Spleen (tissue), 13 donors: ENCODE data around the gene RASSF9. TPM values are rescaled to one million over a fixed set of nuclear protein-coding genes. Genes with fewer than 3 reads are reported as not detected.
A peak's percentile ranks its signal among the peaks of the same experiment; 100 is the strongest.

Experiments
- DNase-seq: peaks from one replicate; pipeline ENCODE4 v3.0.0-alpha.2; 2020
- H3K27ac ChIP-seq, 8 donors: fragments of 200-600 bp; sonication (generic) in 7 of 8; 1 replicate in 4 of 8; 2 replicates in 4 of 8; pipeline versions ENCODE4 v1.5.0 to v1.8.0; 2016 to 2021; ENCODE audit warnings: inconsistent platforms in 4 of 8, mild to moderate bottlenecking in 4 of 8, moderate library complexity in 1 of 8
- H3K27me3 ChIP-seq, 7 donors: fragments of 200-600 bp; sonication (generic) in 6 of 7; replicated peaks in 1 of 7; 1 replicate in 4 of 7; 2 replicates in 3 of 7; pipeline versions ENCODE4 v1.5.0 to v1.8.0; 2016 to 2021; ENCODE audit warnings: inconsistent platforms in 3 of 7, mild to moderate bottlenecking in 1 of 7
- H3K36me3 ChIP-seq, 6 donors: fragments of 200-600 bp; sonication (generic) in 5 of 6; 1 replicate in 4 of 6; 2 replicates in 2 of 6; pipeline versions ENCODE4 v1.5.0 to v1.8.0; 2016 to 2021; ENCODE audit warnings: inconsistent platforms in 2 of 6
- H3K4me1 ChIP-seq, 6 donors: fragments of 200-600 bp; sonication (generic) in 5 of 6; 1 replicate in 3 of 6; 2 replicates in 3 of 6; pipeline versions ENCODE4 v1.5.0 to v1.8.0; 2016 to 2021; ENCODE audit warnings: inconsistent platforms in 3 of 6
- H3K4me3 ChIP-seq, 8 donors: fragments of 200-600 bp; sonication (generic) in 7 of 8; 1 replicate in 4 of 8; 2 replicates in 4 of 8; pipeline versions ENCODE4 v1.5.0 to v1.8.0; 2016 to 2021; ENCODE audit warnings: inconsistent platforms in 4 of 8, mild to moderate bottlenecking in 4 of 8, moderate library complexity in 2 of 8
- H3K9me3 ChIP-seq, 8 donors: fragments of 200-600 bp; sonication (generic) in 7 of 8; 1 replicate in 4 of 8; 2 replicates in 4 of 8; pipeline versions ENCODE4 v1.5.0 to v1.8.0; 2016 to 2021; ENCODE audit warnings: inconsistent platforms in 4 of 8
- POLR2A ChIP-seq, 3 donors: fragments of 450-650 bp; IDR thresholded peaks; one replicate each; pipeline ENCODE4 v1.5.1; 2017; ENCODE audit warnings: antibody characterized with exemption in 3 of 3, mild to moderate bottlenecking in 1 of 3
- POLR2AphosphoS5 ChIP-seq, 3 donors: sonication (generic); formaldehyde crosslinking; IDR thresholded peaks; one replicate each; pipeline ENCODE4 v1.5.1; 2017; ENCODE audit warnings: antibody characterized with exemption in 3 of 3
- WGBS, 5 donors: extraction: QIAGEN DNeasy Blood & Tissue Kit in 3 of 5; methylation state at CpG; one replicate each; pipeline versions ENCODE4 v1.1.5 to v1.1.7; 2013 to 2018; 5-methylcytosine and 5-hydroxymethylcytosine counted together
- intact Hi-C: fragments of 100-400 bp; cut with DNase I; formaldehyde crosslinking; loops from one replicate; pipeline ENCODE4 v1.15.0; 2023; ENCODE audit warnings: low total_unique reads
- long read RNA-seq, 2 donors: transcript quantifications; one replicate each; lab custom pipeline, GENCODE V29; 2026
- polyA plus RNA-seq, 3 donors: library from polyadenylated mRNA; stranded (reverse); fragments of 200-250 nt; gene quantifications; one replicate each; pipeline ENCODE4 v1.2.1, GENCODE V29; 2013
- total RNA-seq, 7 donors: library from RNA; depleted of rRNA in 3 of 7; stranded (reverse); fragments of >200 nt in 3 of 7; fragmentation: NEBNext Ultra II Directional in 4 of 7; extraction: Animal tissue kit (Norgen Biotek cat#: 25700) in 4 of 7; gene quantifications; one replicate each; pipeline versions ENCODE4 v1.1.0 to v1.2.1, GENCODE V29; 2016 to 2021
- TF ChIP-seq, protein P1 (sequence below), 11 experiments: fragments of 200-600 bp in 7 of 11; fragments of 450-650 bp in 4 of 11; sonication (generic) in 4 of 11; IDR thresholded peaks in 8 of 11; conservative IDR thresholded peaks in 3 of 11; 1 replicate in 7 of 11; 2 replicates in 4 of 11; pipeline versions ENCODE4 v1.4.0 to v1.8.0; 2016 to 2021; ENCODE audit warnings: antibody characterized with exemption in 11 of 11, inconsistent platforms in 4 of 11, mild to moderate bottlenecking in 1 of 11
- donor health status: healthy with polysubstance abuse.
- donor health status: DM: no; HTN: no; CAD: no; lungs with moderate emphysema.
- donor health status: DM: no; HTN: no; CAD: no.
- donor health status: Bipolar disorder and iron deficiency.
- donor health status: healthy.
- donor health status: DM: no; HTN: no; CAD: no.
- donor health status: DM: yes; HTN: yes; CAD: no.

Gene RASSF9
- total RNA-seq: 1 to 10 TPM; 2.6 to 7.6 (median 4.9) TPM
- polyA plus RNA-seq: under 1 TPM; 0.41 to 0.86 (median 0.41) TPM
- long read RNA-seq, donor 1: 0 reads
- long read RNA-seq, donor 2: 0 reads

DNA sequence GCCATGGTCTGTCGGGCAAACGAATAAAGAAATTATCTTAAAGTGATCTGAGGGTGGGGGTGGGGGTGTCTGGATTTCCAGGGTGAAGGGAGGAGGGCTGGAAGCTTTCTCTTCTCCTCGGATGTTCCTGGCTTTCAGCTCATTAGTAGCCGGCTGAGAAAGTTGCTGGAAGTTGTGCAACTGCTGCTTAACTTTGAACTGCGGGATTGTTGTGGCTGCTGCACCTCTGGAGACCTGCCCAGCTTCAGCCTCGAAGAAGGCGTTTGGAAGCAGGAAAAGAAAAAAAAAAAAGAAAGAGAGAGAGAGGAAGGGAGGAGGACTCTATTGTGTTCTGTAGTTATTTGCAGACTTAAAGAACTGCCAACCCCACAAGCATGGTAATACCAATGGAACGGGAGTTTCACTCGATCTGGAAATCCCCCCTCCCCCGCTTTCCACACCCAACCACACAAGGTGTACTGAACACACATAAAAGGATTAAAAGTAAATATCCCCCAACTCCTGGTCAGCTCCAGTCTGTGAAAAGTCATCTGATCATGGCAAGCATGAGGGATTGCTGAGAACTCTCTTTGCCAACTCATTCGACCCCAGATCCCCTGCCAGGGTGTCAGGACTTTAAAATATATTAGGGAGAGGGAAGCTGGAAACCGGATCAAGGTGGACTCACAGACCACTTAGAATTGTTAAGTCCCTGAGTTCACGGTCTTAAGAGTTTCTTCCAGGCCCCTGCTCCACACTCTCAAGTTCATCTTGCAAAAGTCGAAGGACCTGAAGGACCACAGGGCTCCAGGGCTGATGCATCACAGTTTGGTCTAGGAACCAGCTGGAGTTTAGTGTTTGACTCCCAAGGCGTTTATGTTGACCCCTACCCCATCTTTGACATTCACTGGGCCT, at the start of gene RASSF9:
RASSF9 (minus strand) TSS at position 213 of the 894 bp plus-strand sequence; CDS start at position 5, 208 bp downstream.
- 25 to 40% (median 34%) methylated on average over 15 of the region's 15 CpGs for WGBS, 5 donors
- intact Hi-C loops: no loop called here
- no peaks in the 10 kb centered on the region for H3K36me3 ChIP-seq
- no peaks in the 10 kb centered on the region for H3K9me3 ChIP-seq
- peak within 1 kb of the TSS in 7 of 8 donors; percentile 26 to 74 (median 57) for H3K27ac ChIP-seq
- H3K4me1 ChIP-seq: no peaks in the 10 kb centered on the region
- TF ChIP-seq POLR2AphosphoS5 (IDR thresholded peaks at IDR 0.05) (peak in 2 of 3 donors; percentile 34 to 37), POLR2A (IDR thresholded peaks at IDR 0.05) (no peak)
- DNase-seq: no peak
- H3K4me3 ChIP-seq: peak within 1 kb of the TSS; percentile 4 to 58 (median 20)
- no peaks in the 10 kb centered on the region for H3K27me3 ChIP-seq

DNA sequence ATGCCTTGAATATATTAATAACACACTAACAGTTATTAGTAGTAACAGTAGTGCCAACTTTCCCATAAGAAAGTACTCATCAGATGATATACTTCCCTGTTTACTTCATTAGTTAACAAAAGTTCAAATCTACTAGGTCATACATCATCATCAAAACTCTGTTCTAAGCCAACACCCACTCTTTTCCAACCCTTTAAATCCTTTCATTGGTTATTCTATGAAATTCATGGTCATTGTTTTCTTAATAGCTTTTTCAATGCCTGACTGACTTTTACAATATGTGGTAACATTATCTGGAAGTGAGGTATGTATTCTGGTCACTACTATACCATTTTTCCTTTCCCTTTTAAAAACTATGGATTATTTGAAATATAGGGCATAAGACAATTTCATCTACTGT, 47.6 kb upstream of the RASSF9 start:
- H3K27ac ChIP-seq: no peak overlapping the region
- no peaks in the 10 kb centered on the region for H3K4me1 ChIP-seq
- H3K9me3 ChIP-seq: no peaks in the 10 kb centered on the region
- intact Hi-C loops: no loop called here
- no peaks in the 10 kb centered on the region for H3K36me3 ChIP-seq
- no peaks in the 10 kb centered on the region for H3K27me3 ChIP-seq
- DNase-seq: no peak
- TF ChIP-seq, protein P1, sequence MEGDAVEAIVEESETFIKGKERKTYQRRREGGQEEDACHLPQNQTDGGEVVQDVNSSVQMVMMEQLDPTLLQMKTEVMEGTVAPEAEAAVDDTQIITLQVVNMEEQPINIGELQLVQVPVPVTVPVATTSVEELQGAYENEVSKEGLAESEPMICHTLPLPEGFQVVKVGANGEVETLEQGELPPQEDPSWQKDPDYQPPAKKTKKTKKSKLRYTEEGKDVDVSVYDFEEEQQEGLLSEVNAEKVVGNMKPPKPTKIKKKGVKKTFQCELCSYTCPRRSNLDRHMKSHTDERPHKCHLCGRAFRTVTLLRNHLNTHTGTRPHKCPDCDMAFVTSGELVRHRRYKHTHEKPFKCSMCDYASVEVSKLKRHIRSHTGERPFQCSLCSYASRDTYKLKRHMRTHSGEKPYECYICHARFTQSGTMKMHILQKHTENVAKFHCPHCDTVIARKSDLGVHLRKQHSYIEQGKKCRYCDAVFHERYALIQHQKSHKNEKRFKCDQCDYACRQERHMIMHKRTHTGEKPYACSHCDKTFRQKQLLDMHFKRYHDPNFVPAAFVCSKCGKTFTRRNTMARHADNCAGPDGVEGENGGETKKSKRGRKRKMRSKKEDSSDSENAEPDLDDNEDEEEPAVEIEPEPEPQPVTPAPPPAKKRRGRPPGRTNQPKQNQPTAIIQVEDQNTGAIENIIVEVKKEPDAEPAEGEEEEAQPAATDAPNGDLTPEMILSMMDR (IDR thresholded peaks at IDR 0.05 in 8 of 11, conservative IDR thresholded peaks at IDR 0.05 in 3 of 11): no peak
- no peak for TF ChIP-seq POLR2A (IDR thresholded peaks at IDR 0.05)
- TF ChIP-seq POLR2AphosphoS5 (IDR thresholded peaks at IDR 0.05): no peak
- H3K4me3 ChIP-seq: no peak overlapping the region

DNA sequence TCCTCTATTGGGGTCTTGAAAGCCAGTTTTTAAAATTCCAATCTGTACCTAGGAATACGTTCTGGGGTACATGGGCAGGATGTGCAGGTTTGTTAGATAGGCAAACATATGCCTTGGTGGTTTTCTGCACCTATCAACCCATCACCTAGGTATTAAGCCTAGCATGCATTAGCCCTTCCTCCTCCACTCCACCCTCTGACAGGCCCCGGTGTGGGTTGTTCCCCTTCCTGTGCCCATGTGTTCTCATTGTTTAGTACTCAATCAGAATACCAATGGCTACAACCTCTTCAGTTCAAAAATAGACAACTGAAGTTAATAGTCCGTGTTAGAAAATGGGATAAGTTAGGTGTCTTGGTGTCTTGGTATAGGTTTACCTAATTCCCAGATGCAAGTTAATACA, 41.2 kb upstream of the RASSF9 start:
- DNase-seq: no peak
- Histone ChIP-seq H3K9me3 (no peaks in the 10 kb centered on the region), H3K27ac (no peak overlapping the region), H3K4me3 (no peak overlapping the region), H3K36me3 (no peaks in the 10 kb centered on the region), H3K4me1 (no peaks in the 10 kb centered on the region), H3K27me3 (no peaks in the 10 kb centered on the region)
- TF ChIP-seq POLR2AphosphoS5 (IDR thresholded peaks at IDR 0.05) (no peak), POLR2A (IDR thresholded peaks at IDR 0.05) (no peak)
- TF ChIP-seq, protein P1 (IDR thresholded peaks at IDR 0.05 in 8 of 11, conservative IDR thresholded peaks at IDR 0.05 in 3 of 11): no peak
- 63 to 72% (median 65%) methylated on average over 3 of the region's 3 CpGs for WGBS, 5 donors
- intact Hi-C loops: loop anchor here (10.0 kb wide), 1 partner anchor 303 kb away; no protein-coding TSS in a partner anchor

DNA sequence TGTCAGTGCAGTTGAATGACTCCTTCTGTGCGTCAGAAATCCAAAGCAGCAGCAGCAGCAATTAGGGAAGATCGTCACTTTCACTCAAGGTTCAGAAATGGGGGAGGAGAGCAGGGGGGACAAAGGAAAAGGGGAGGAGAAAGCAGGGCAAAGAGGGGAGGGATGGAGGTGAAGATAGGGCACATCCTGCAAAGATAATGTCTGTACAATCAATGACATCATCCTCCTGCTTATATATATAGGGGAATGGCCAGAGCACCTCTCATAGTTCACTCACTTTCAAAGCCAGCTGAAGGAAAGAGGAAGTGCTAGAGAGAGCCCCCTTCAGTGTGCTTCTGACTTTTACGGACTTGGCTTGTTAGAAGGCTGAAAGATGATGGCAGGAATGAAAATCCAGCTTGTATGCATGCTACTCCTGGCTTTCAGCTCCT, 37.8 kb upstream of the RASSF9 start, which contains the start of gene NTS:
NTS (plus strand) TSS at position 265 of the 431 bp plus-strand sequence; CDS start at position 374, 109 bp downstream.
- intact Hi-C loops: loop anchor here (10.0 kb wide), 1 partner anchor 299 kb away; no protein-coding TSS in a partner anchor
- no peak for TF ChIP-seq POLR2A (IDR thresholded peaks at IDR 0.05)
- TF ChIP-seq, protein P1 (IDR thresholded peaks at IDR 0.05 in 8 of 11, conservative IDR thresholded peaks at IDR 0.05 in 3 of 11): no peak
- no peak for TF ChIP-seq POLR2AphosphoS5 (IDR thresholded peaks at IDR 0.05)
- Histone ChIP-seq H3K4me1 (no peaks in the 10 kb centered on the region), H3K27me3 (no peaks in the 10 kb centered on the region), H3K9me3 (no peaks in the 10 kb centered on the region), H3K27ac (no peak within 1 kb of the TSS), H3K36me3 (no peaks in the 10 kb centered on the region), H3K4me3 (no peak within 1 kb of the TSS)
- 21 to 41% (median 27%) methylated on average over 3 of the region's 3 CpGs for WGBS, 5 donors
- DNase-seq: no peak
